Measurements from ENCODE around the gene CCT7.
A peak's percentile ranks its signal among the peaks of the same experiment; 100 is the strongest.

The CCT7 gene

GRCh38 chr2:73266061-73266901, 32.2 kb downstream of the CCT7 start:
- no peak for DNase-seq (ENCODE audit: low read depth in 2 of 2, low spot score in 1 of 2)

GRCh38 chr2:73267008-73267407, 32.9 kb downstream of the CCT7 start:
- no peak for DNase-seq (ENCODE audit: low read depth in 2 of 2, low spot score in 1 of 2)

GRCh38 chr2:73268366-73268829, 34.3 kb downstream of the CCT7 start:
- no peak for DNase-seq (ENCODE audit: low read depth in 2 of 2, low spot score in 1 of 2)

DNA sequence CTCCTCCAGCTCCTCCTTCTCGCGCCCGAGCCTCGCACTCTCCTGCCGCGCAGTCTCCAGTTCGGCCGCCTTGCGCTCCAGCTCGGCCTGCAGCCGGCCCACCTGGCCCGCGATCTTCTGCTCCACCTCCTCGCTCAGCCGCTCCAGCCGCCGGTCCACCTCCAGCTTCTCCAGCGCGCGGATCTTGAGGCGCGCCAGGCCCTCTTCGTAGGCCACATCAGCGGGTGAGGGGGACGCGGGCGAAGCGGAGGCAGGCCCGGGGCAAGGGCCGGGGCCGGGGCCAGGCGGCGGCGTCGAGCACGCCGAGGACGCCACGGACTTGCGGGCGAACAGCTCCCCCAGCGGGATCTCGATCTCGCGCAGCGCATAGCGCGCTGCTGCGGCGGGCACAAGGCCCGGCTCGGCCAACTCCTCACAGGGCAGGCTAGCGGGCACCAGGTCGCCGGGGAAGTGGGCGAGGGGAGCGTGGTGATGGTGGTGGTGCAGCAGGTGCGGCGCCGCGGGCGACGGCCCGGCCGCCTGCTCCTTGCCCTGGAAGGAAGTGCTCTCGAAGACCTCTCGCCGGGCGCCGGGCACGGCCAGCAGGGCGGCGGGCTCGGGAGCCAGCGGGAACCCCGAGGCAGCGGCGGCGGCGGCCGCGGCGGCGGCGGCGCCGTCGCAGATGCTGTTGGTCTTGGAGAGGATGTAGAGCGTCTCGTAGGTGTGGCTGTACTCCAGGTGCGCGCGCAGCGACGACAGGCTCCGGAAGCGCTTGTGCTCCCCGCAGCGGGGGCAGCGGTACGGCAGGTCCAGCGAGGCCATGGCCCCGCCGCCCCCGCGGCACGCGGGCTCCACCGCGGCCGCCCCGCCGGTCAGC, 35.0 kb downstream of the CCT7 start:
- peak in 1 of 2 donors; percentile 50 for DNase-seq (ENCODE audit: low read depth in 2 of 2, low spot score in 1 of 2)

- no peak for DNase-seq (ENCODE audit: low read depth in 2 of 2, low spot score in 1 of 2)
These were observed 35.8 kb downstream of the CCT7 start for GRCh38 chr2:73269686-73270465.

- no peak for DNase-seq (ENCODE audit: low read depth in 2 of 2, low spot score in 1 of 2)
These were observed 38.2 kb downstream of the CCT7 start for GRCh38 chr2:73272270-73272669.

GRCh38 chr2:73279852-73280251, 45.7 kb downstream of the CCT7 start:
- DNase-seq (ENCODE audit: low read depth in 2 of 2, low spot score in 1 of 2) = no peak

DNA sequence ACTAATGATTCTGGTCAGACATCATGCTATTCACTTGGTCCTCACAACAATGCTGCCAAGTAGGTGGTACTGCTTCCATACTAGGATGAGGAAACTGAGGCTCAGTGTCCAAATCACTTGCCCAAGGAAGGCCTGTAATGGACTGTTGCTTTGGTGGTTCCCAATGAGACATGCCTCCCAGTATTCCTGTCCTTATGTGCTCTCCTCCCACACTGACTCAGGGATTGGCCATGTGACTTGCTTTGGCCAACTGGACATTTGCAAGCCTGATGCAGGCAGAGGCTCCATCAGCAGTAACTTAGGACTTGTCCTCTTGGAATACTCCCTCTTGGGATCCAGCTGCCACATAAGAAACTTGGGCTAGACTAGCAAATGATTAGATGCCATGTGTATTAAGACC, 47.1 kb downstream of the CCT7 start:
- no peak for DNase-seq (ENCODE audit: low read depth in 2 of 2, low spot score in 1 of 2)

GRCh38 chr2:73282924-73283544, 48.9 kb downstream of the CCT7 start:
- DNase-seq (ENCODE audit: low read depth in 2 of 2, low spot score in 1 of 2) = no peak

GRCh38 chr2:73283545-73284295, 49.6 kb downstream of the CCT7 start:
- no peak for DNase-seq (ENCODE audit: low read depth in 2 of 2, low spot score in 1 of 2)

DNA sequence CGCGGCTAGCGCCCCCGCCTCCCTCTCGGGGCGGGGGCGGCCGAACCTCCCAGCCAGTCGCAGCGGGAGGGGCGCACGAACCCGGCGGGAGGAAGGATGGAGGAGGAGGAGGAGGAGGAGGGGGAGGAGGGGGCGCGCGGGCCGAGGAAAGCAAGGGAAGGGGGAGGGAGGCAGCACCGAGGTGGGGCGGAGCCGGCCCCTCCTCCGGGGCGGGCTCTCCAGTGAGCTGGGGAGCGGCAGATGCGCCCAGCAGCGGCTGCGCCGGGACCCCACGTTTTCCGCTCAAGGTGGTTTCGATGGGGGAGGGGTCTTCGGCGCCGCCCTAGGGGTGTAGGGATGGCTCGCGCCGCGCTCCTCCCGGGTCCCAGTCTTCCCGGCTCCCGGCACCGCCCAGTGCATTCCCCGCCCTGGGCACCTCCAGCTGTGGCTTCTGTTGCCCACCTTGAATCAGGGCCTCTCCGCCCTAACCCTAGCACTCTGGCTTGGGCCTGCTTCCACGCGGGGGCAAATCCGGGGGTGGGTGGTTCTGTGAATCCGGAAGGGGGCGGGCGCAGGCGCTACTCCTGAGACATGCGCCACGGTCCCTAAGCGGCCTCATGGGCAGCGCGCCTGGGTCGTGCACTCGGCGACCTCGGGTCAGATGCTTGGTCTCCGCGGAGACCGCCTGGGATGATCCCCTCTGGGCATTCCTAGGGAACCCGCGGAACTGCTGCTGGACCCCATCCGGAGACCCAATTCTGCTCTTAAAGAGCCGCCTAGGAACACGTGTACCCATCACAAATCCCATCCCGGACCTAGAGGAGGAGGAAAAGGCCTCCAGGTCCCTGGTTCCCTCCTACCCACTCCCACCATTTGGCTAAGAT, 50.4 kb downstream of the CCT7 start, which contains the start of gene FBXO41:
TSS of gene FBXO41 (minus strand) at position 183 of the 863 bp plus-strand sequence. CDS start 14,848 bp downstream, outside the sequence.
- DNase-seq (ENCODE audit: low read depth in 2 of 2, low spot score in 1 of 2) = peak; percentile 57 to 71

DNA sequence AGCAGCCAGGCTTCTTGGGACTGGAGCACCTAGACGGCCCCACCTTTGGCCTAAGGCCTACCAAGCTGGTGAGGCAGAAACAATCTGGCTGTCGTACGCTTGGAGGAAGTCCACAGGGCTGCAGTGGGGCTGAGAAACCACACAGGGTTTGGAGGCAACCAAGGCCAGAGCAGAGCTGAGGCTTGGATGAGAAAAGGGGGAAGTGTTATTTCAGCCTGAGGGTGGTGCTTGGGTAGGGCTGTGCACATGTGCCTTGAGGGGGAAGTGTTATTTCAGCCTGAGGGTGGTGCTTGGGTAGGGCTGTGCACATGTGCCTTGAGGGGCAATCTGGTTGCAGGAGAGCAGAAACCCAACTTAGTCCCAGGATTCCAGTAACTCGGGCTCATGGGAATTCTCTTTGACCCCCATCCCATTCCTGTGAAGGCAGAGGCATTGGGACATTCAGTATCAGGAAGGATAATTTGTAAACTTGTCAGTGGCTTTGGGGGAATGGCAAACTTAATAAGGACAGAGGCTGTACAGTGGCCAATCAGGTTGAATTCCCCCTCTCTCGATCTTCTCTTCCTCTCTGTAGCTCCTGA, 51.1 kb downstream of the CCT7 start:
- no peak for DNase-seq (ENCODE audit: low read depth in 2 of 2, low spot score in 1 of 2)

GRCh38 chr2:73286134-73286655, 52.1 kb downstream of the CCT7 start:
- DNase-seq (ENCODE audit: low read depth in 2 of 2, low spot score in 1 of 2) = no peak

- DNase-seq (ENCODE audit: low read depth in 2 of 2, low spot score in 1 of 2) = no peak
These were observed 55.2 kb downstream of the CCT7 start for GRCh38 chr2:73289304-73289703.

- DNase-seq (ENCODE audit: low read depth in 2 of 2, low spot score in 1 of 2) = no peak
These were observed 56.1 kb downstream of the CCT7 start for GRCh38 chr2:73290049-73290839.

GRCh38 chr2:73291093-73291460, 57.0 kb downstream of the CCT7 start:
- DNase-seq (ENCODE audit: low read depth in 2 of 2, low spot score in 1 of 2) = no peak

DNA sequence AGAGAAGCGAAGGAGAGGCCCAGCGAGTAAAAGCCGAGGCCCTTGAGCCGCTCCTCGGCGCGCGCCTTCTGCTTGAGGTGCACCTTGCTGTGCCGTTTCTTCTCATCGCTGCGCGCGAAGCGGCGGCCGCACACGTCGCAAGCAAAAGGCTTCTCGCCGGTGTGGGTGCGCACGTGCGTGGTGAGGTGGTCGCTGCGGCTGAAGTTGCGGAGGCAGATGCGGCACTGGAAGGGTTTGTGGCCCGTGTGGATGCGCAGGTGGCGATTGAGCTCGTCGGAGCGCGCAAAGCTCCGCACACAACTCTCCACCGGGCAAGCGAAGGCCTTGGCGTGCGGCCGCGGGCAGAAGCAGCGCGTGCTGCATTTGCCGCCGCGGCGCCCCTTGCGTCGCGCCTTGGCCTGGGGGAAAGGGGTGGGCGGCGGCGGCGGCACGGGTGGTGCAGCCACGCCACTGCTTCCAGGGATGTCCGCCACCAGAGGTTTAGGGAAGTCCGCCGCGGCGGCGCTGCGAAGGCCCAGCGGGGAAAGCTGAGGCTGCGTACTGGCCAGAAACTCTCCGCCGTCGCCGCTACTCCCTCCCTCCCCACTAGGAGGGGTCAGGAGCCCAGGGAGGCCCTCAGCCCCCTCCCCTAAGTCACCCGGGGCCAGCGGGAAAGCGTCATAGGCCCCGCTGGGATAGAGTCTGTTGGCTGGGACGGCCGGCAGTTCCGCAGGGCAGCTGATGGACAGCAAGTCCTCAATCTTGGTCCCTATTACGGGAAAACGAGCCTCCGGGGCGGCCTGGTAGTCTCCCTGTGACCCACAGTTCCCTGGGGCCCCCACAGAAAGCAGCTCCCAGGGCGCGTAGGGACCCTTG, 57.6 kb downstream of the CCT7 start:
- no peak for DNase-seq (ENCODE audit: low read depth in 2 of 2, low spot score in 1 of 2)

Data from stimulated activated CD8-positive, alpha-beta memory T cell treated with anti-CD3 and anti-CD28 coated beads, Interleukin-4, amount 100 ng/mL, for 4 hours (primary cell).